DOHH2 (cell line): ENCODE results near the gene ADAMTS2.

ENCODE experiments used
- H3F3A ChIP-seq: fragments of 200-600 bp; sonication (generic), shearing (Covaris generic); 2 replicates; pipeline ENCODE4 v1.6.0; 2016; ENCODE audit warnings: antibody characterized with exemption, mild to moderate bottlenecking; ENCODE audit not compliant: control insufficient read depth, insufficient read depth
- H3K27ac ChIP-seq: fragments of 200-600 bp; sonication (generic); 2 replicates; pipeline ENCODE4 v1.5.1; 2014; ENCODE audit warnings: low read depth, mild to moderate bottlenecking, low read length, moderate library complexity
- H3K27me3 ChIP-seq: fragments of 200-600 bp; sonication (generic); 2 replicates; pipeline ENCODE4 v1.6.1; 2014; ENCODE audit warnings: mild to moderate bottlenecking, low read length, mixed read lengths; ENCODE audit not compliant: control insufficient read depth
- H3K36me3 ChIP-seq: fragments of 200-600 bp; sonication (generic); 2 replicates; pipeline ENCODE4 v1.6.1; 2014; ENCODE audit warnings: mild to moderate bottlenecking, low read length, moderate library complexity, mixed read lengths; ENCODE audit not compliant: control insufficient read depth
- H3K4me1 ChIP-seq: fragments of 200-600 bp; sonication (generic); 2 replicates; pipeline ENCODE4 v1.6.1; 2014; ENCODE audit warnings: mild to moderate bottlenecking, low read length, mixed read lengths; ENCODE audit not compliant: control insufficient read depth
- H3K4me2 ChIP-seq: fragments of 200-600 bp; sonication (generic); 2 replicates; pipeline ENCODE4 v1.6.0; 2014; ENCODE audit warnings: mild to moderate bottlenecking, low read length, moderate library complexity
- H3K4me3 ChIP-seq: fragments of 200-600 bp; sonication (generic); 2 replicates; pipeline ENCODE4 v1.5.1; 2014; ENCODE audit warnings: mild to moderate bottlenecking, low read length, mixed read lengths
- H3K79me2 ChIP-seq: fragments of 200-600 bp; sonication (generic); 2 replicates; pipeline ENCODE4 v1.6.1; 2014; ENCODE audit warnings: mild to moderate bottlenecking, low read length, mixed read lengths; ENCODE audit not compliant: control insufficient read depth
- H3K9me2 ChIP-seq: fragments of 200-600 bp; sonication (generic); replicated peaks from 2 replicates; pipeline ENCODE4 v1.6.1; 2014; ENCODE audit warnings: mild to moderate bottlenecking, low read length, mixed read lengths; ENCODE audit not compliant: control insufficient read depth
- H3K9me3 ChIP-seq: fragments of 200-600 bp; sonication (generic); 2 replicates; pipeline ENCODE4 v1.6.1; 2014; ENCODE audit warnings: antibody characterized with exemption, low read length, mixed read lengths; ENCODE audit not compliant: control insufficient read depth, insufficient read depth
- H4K20me1 ChIP-seq: fragments of 200-600 bp; sonication (generic); 2 replicates; pipeline ENCODE4 v1.6.0; 2014; ENCODE audit warnings: low read depth, mild to moderate bottlenecking, antibody characterized with exemption, low read length, moderate library complexity; ENCODE audit not compliant: control insufficient read depth, insufficient read depth
- EZH2phosphoT487 ChIP-seq: fragments of 200-600 bp; sonication (generic); IDR thresholded peaks from 2 replicates; pipeline ENCODE4 v1.6.1; 2017; ENCODE audit warnings: borderline replicate concordance, mild to moderate bottlenecking, antibody characterized with exemption, low read length, moderate library complexity, mixed read lengths
- TF ChIP-seq, protein P1 (sequence below): fragments of 200-600 bp; sonication (generic); IDR thresholded peaks from one replicate; pipeline ENCODE4 v1.5.1; 2014; ENCODE audit warnings: antibody characterized with exemption, mild to moderate bottlenecking, low read depth, low read length; ENCODE audit not compliant: poor library complexity, severe bottlenecking

Gene ADAMTS2

DNA sequence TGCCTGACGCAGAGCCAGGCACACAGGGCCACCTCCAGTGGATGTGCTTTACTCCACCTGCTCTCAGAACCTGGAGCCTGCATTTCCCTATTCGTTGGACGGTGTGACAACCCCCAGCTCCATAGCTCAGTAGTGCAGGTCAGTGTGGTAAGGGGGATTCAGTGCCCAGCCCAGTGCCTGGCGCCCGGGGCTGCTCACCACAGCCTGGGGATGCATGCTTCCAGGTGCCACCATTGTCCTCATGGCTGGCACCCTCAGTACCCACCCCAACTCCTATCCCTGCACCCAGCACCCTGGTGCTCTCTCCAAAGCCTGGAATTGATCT lies 32.8 kb upstream of the ADAMTS2 start:
- no peak overlapping the region for H3K27ac ChIP-seq

DNA sequence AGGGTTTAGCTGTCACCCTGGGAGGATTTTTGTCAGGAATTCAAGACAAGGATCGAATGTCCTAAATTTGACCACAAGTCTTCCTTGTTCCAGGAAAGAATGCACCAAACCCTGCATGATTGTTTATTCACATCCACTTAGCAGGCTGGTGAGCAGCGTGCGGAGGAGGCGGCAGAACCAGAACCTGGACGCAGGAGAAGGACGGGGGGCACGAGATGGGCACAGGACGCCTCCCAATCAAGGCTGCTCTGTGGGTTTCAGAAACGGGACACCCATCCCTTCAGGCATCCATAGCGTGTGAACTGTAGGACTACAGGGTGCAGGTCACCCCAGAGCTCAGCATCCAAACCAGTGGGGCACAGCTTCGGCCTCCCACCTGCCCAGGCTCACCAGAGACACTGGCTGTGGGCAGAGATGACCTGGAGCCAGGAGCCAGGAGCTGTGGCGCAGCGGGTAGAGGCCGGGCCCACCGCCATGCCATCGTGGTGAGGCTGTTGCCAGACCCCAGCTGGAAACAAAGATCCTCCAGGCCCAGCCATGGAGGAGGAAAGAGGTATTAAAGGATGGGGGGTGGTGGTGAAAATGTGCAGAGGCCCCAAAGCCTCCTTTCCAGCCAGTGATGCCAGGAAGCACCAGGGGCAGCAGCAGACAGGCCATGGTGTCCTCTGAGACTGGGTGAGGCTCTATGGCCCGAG lies 32.3 kb upstream of the ADAMTS2 start:
- Histone ChIP-seq H3K79me2 (no peaks in the 10 kb centered on the region), H3K36me3 (no peaks in the 10 kb centered on the region), H3K27me3 (no peaks in the 10 kb centered on the region), H3K4me1 (no peaks in the 10 kb centered on the region), H3K9me2 (no peaks in the 10 kb centered on the region), H3K4me3 (no peak overlapping the region), H3F3A (no peaks in the 10 kb centered on the region), H3K4me2 (no peak overlapping the region), H3K27ac (no peak overlapping the region), H4K20me1 (no peaks in the 10 kb centered on the region), H3K9me3 (no peaks in the 10 kb centered on the region)
- TF ChIP-seq, protein P1, sequence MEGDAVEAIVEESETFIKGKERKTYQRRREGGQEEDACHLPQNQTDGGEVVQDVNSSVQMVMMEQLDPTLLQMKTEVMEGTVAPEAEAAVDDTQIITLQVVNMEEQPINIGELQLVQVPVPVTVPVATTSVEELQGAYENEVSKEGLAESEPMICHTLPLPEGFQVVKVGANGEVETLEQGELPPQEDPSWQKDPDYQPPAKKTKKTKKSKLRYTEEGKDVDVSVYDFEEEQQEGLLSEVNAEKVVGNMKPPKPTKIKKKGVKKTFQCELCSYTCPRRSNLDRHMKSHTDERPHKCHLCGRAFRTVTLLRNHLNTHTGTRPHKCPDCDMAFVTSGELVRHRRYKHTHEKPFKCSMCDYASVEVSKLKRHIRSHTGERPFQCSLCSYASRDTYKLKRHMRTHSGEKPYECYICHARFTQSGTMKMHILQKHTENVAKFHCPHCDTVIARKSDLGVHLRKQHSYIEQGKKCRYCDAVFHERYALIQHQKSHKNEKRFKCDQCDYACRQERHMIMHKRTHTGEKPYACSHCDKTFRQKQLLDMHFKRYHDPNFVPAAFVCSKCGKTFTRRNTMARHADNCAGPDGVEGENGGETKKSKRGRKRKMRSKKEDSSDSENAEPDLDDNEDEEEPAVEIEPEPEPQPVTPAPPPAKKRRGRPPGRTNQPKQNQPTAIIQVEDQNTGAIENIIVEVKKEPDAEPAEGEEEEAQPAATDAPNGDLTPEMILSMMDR, result no peak
- TF ChIP-seq EZH2phosphoT487, result no peak

More for the DNA sequence above, 32.8 kb upstream of the ADAMTS2 start:
- Histone ChIP-seq H3K79me2 (no peaks in the 10 kb centered on the region), H3F3A (no peaks in the 10 kb centered on the region), H3K27me3 (no peaks in the 10 kb centered on the region), H3K4me3 (no peak overlapping the region), H3K9me3 (no peaks in the 10 kb centered on the region), H3K4me2 (no peak overlapping the region), H4K20me1 (no peaks in the 10 kb centered on the region), H3K9me2 (no peaks in the 10 kb centered on the region), H3K4me1 (no peaks in the 10 kb centered on the region), H3K36me3 (no peaks in the 10 kb centered on the region)
- no peak for TF ChIP-seq EZH2phosphoT487
- TF ChIP-seq, protein P1, result no peak

DNA sequence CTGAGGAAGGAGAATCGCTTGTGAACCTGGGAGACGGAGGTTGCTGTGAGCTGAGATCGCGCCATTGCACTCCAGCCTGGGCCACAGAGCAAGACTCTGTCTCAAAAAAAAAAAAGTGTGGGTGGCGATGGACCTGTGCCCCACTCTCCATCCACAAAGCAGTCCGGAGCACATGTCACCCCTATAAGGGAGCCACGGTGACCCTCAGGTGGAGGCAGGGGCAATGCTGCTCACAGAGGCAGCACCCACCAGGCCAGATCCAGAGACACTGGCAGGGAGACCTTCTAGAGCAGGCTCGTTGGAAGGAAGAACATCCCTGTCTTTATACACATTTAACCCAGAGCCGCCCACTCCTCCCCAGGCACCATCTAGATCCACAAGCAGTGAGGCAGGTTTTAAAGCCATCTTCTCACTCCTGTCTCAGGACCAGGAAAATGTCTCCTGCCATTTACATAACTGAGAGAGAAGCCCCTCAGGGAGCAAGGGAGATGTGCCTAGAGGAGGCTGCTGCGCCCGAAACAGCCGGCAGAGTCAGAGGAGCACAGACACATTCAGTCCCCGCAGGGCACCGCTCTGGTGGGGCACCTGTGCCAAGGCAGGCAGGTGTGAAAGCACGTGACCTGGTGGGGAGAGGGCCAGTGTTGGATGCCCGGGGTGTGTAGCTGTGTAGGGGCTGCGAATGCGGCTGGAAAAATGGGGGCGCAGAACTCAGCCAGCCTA lies 31.6 kb upstream of the ADAMTS2 start:
- Histone ChIP-seq H3K4me1 (no peaks in the 10 kb centered on the region), H3K27ac (no peak overlapping the region), H4K20me1 (no peaks in the 10 kb centered on the region), H3K79me2 (no peaks in the 10 kb centered on the region), H3K9me3 (no peaks in the 10 kb centered on the region), H3K9me2 (no peaks in the 10 kb centered on the region), H3K36me3 (no peaks in the 10 kb centered on the region), H3K27me3 (no peaks in the 10 kb centered on the region), H3K4me3 (no peak overlapping the region), H3K4me2 (no peak overlapping the region), H3F3A (no peaks in the 10 kb centered on the region)
- TF ChIP-seq EZH2phosphoT487, result no peak
- TF ChIP-seq, protein P1, result no peak
